Activated CD8-positive, alpha-beta memory T cell treated with anti-CD3 and anti-CD28 coated beads for 1 hour (primary cell): ENCODE results near the gene NAA25.
A peak's percentile ranks its signal among the peaks of the same experiment; 100 is the strongest.
"Not testable (repeated sequence)": the region's sequence is repeated elsewhere in the genome, so short reads cannot be mapped to it uniquely, and the experiment has no call there.

ENCODE experiments used
- DNase-seq, 2 donors: peaks; one replicate each; pipeline ENCODE4 v3.0.0-alpha.2; 2020; ENCODE audit warnings: low read depth in 1 of 2; ENCODE audit errors: extremely low read depth in 1 of 2

The NAA25 gene

DNA sequence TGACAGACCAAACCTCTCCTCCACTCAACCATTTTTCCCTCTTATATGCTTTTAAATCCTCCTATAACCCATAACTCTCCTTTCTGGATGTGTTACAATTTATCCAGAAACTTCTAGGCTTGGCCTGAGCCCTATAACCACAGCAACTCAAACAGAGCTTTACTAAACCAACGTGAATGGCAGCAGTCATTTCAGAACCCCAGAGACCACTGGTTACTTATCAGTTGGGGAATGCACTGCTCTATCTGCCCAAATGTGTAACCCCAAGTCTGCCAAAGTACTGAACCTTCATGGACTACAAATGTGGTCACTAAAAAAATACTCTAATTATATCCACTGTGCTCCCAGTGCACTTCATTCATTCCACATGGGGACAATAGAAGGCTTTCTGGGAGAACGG is 42.0 kb downstream of the NAA25 start:
- DNase-seq: no peak

DNA sequence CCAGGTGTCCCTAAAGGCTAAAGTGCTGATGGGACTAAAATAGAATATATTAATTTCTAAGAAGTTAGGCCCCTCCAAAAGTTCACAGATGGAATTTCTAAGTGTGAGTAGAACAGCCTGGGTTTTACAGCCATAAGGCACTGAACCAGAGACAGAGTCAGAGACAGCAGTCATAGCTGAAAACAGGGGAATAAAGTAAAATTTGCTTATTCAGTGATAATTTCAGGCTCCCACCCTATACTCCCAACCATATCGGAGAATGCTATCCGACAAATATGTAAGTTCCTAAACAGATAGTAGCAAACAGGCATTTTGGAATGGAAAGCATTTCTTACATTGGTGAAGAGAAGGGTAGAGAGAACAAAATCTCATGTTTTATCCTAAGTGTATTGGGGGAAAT is 45.3 kb downstream of the NAA25 start:
- DNase-seq: no peak

DNA sequence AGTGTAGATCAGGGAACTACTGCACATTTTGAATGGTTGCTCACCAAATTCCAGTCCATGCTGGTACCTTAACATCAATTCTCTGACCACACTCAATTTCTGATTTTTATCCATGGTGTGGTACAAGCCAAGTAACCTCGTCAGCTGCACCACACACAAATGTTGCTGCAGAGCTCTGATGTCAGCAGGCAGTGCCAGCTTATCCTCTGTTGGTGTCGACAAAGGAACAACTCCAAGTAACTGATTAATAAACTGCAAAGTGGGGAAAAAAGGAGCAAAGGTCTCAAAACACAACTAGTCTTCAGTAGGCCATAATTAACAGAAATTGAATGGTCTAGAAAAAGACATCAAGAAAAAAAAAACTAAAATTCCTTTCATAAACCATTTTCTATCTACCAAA is 47.4 kb downstream of the NAA25 start:
- DNase-seq: no peak

DNA sequence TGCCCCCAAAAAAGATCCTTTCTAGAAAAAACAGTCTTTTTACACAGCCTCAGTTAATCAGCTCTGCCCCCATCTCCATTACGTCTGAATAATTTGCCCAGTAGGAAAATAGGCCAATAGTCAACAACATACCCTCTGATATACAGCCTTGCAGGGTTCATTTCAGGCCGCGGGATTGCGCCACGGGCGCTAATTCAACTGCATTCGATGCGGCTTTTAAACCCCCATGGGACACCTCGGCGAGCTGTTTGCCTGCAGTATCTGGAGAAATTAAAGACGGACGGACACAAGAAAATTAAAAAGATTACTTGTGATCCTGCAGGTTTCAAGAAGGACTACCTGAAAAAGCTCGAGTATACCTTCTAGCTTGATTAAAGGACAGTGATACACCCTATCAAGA is 59.2 kb downstream of the NAA25 start:
- DNase-seq: no peak

DNA sequence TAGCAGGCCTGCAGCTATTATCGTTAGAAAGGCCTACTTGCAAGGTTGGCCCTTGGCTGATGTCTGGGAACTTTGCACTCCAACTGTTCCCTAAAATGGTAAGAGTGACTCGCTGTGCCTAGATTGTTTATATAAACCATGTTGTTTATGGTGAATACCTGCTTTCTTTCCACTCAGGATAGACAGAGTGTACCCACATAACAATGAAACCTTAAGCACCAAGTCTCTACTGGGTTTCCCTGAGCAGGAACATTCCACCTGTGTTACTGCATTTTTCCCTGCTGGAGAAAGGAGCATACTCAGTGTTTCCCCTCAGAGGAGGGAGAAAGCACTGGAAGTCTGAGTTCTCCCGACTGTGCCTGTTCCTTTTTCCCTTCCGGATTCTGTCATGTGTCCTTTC is 62.6 kb downstream of the NAA25 start:
- DNase-seq: no peak

DNA sequence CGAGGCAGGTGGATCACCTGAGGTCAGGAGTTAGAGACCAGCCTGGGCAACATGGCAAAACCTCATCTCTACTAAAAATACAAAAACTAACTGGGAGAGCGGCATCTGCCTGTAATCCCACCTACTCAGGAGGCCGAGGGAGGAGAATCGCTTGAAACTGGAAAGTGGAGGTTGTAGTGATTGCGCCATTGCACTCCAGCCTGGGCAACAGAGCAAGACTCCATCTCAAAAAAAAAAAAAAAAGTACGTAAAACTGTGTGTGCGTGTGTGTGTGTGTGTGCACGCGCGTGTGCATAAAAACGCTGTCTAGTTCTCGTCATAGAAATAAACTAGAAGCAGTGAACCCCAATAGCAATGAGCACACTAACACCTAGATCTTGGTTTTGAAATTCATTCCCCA is 72.0 kb downstream of the NAA25 start:
- DNase-seq: not testable (repeated sequence)

DNA sequence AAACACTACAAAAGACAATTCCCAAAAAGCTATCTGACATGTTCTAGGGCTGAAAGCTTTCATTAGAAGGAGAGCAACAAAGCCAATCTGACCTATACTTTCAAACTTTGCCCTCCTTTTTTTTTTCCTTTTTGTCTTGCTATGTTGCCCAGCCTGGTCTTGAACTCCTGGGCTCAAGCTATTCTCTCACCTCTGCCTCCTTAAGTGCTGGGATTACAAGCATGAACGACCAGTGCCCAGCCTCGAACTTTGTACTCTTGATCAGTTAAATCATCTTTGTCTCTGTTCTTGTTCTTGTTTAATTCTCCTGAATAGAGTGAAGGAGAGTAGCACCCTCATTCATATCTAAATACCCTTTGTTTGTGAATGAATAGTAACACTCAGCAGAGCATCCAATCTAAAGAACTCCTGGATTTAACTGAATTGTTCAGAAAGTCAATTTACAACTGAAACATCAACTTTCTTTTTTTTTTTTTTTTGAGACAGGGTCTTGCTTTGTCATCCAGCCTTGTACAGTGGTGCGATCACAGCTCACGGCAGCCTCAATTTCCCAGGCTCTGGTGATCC is 73.3 kb downstream of the NAA25 start:
- DNase-seq: no peak

DNA sequence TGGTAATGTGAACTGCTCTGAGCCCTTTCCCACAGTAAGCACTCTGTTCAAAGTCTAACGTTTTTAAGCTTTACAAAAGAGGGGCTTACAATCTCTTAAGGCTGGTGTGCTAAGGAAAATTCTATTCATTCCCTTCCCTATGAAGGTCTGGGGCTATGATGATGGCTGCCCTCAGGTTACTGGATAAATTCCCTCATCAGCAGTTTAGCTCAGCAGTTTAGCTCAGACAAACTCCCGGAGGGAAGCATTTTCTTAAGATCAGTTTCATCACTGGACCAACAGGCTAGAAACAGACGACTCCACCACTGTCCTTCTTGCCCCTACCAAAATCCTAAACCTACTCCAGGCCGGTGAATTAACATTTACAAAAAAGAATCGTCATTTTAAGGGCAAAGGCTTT is 76.3 kb downstream of the NAA25 start:
- no peak for DNase-seq

DNA sequence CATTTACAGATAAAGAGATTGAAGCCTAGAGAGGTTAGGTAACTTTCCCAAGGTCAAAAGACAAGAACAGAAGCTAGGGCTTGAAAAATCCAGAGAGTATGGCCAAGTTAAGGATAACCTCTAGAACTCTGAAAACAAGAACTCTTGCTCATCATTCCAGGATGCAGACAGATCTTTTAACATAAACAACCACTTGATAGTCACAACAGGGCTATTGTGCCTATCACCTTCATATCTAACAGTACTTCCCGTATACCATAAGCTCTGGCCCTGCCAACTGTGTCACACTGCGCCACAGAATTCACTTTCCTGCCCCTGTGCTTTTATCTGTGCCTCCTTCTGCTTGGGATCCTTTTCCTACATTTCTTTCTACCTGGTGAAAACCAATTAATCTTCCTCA is 77.1 kb downstream of the NAA25 start:
- no peak for DNase-seq

DNA sequence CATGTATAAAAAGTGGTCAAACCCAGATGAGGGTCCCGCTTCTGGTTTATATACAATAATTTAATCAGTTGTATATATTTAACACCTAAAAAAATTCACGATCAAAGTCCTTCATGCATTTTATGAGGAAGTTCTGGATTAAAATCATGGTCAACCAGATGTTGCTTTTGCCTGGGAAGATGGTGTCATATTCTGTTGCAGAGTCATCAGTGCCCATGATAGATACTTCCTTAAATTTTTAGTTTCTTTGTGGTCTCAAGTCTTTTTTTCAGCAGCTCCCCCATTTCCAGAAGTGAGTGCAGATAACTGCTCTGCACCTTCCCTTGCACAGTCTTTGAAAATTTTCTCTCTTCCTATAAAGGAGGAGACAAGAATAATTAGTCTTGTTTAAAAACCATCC is 79.3 kb downstream of the NAA25 start:
- no peak for DNase-seq

DNA sequence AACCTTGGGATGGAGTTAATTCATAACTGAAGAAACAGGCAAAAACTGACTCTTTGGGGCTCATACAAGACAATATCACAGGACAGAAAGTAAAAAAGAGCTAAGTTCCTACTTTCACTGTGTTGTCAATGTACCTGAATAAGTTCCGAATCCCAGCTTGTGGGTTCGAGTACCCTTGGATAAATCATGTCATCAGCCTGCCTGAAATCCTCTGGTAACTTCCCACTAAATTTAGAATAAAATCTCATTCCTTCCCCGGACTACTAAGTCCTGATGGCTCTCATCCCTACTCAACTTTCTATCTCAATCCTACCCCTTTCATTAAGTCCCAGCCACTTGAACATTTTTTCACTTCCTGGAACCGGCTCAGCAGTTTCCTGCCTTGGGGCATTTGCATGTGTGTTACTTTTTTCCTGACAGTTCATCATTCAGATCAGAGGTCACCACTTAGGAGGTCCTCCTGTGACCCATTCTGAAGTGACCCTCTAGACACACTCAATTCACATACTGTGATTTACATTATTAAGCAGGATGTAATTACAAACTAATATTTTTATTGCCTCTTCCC is 82.7 kb downstream of the NAA25 start:
- DNase-seq: no peak

DNA sequence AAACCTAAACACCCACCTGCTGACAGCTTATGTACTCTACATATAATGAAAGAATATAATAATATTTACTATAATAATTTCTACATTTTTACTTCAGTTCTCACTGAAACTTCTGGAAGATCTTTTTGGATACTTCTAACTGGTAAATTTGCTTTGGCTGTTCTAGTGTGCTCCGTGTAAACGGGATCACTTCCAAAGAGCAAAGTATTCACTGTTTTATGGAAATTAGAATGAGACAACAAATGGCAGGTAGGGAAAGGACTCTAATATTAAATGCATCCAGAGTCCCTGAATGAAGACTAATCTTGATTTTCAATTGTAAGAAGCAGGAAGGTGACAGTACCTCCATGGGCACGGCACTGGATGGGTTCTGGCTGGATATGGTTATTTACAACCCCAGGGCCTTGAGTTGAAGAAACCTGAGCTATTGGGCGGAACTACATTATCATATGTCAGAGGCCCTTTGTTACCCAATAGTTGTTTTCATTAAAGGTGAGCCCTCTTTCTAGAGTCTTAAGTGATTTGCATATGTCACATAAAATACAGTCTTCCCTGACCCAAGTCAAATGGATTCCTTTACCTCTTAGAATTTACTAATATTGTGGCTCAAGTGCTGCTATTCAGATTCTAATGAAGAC is 84.7 kb downstream of the NAA25 start:
- no peak for DNase-seq

DNA sequence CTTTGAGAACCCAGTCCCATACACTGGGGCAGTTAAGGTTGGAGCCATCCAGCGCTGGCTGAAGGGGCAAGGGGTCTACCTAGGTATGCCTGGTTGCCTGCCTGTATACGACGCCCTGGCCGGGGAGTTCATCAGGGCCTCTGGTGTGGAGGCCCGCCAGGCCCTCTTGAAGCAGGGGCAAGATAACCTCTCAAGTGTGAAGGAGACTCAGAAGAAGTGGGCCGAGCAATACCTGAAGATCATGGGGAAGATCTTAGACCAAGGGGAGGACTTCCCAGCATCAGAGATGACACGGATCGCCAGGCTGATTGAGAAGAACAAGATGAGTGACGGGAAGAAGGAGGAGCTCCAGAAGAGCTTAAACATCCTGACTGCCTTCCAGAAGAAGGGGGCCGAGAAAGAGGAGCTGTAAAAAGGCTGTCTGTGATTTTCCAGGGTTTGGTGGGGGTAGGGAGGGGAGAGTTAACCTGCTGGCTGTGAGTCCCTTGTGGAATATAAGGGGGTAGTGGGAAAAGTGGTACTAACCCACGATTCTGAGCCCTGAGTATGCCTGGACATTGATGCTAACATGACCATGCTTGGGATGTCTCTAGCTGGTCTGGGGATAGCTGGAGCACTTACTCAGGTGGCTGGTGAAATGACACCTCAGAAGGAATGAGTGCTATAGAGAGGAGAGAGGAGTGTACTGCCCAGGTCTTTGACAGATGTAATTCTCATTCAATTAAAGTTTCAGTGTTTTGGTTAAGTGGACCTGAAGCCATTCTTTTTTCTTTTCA is 86.2 kb downstream of the NAA25 start:
- DNase-seq: no peak

DNA sequence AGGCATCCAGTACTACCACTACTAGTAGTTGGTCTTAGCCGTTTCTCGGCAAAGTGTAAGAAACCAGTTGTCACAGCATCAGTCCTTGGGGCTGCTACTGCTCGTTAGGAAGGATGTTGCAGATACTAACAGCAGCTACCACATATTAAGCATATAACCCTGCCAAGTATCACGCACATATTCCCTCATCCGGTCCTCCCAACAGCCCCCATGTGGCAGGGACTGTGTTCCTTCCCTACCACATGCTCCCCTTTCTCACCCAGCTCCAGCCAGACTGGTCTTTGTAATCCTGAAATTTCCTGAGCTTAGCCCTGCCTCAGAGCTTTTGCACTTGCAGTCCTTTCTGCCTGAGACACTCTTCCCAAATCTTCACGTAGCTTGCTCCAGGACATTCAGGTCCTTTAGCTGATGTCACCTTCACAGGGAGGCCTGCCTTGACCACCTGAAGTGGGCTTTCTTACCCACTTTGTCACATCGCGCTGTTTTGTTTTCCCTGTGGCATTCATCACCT is 87.6 kb downstream of the NAA25 start:
- DNase-seq: no peak

DNA sequence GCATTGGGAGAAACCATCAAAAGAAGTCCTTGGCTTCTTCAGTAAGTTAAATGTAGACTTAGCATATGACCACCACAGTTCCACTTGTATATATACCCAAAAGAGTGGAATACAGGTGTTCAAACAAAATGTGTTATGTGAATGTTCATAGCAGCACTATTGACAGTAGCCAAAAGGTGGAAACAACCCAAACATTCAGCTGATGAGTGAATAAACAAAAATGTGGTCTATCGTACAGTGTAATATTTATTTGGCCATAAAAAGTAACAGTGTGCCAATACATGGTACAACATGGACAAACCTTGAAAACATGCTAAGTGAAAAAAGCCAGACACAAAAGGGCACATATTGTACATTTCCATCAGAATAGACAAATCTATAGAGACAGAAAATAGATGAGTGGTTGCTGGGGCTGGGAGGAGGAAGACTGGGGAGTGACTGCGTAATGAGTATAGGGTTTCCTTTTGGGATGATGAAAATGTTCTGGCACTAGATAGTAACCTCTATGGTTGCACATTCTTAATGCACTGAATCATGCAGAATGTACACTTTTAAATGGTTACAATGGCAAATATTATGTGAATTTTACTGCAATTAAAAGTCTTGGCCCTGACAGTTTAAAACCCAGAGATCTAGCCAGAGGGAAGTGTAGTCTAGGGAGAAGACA is 89.9 kb downstream of the NAA25 start:
- no peak for DNase-seq

DNA sequence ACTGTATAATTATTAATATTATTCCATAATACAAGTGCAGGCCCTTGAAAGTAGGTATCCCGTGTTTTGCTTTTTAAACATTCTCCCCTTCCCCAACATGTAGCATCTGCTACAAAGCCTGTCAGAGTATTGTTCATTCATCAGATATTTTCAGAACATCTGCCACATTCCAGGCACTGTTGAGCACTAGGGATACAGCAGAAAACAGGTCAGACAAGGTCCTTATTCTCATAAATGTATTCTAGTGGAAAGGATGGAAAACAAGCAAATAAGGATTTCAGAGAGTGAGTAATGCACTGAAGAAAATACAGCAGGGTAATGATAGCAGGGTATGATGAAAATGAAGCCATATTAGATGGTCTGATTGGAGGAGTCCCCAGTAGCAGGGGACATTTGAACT is 91.5 kb downstream of the NAA25 start:
- no peak for DNase-seq

DNA sequence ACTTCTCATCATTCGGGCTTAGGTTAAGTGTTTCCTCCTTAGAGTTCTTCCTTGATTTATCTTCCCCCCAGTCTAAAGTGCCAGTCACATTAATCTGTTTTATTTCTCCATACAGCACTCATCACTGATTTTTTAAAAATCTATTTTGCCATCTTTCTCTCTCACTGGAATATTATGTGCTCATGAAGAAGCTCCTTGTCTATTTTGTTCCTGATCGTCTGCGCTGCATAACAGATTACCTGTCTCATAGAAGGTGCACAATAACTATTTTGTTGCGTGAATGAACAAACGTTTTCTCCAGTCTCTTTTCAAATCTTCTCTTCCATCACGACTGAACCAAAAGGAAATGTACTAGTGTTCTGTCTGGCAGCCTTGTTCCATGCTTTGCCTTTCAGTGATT is 92.6 kb downstream of the NAA25 start:
- DNase-seq: no peak

DNA sequence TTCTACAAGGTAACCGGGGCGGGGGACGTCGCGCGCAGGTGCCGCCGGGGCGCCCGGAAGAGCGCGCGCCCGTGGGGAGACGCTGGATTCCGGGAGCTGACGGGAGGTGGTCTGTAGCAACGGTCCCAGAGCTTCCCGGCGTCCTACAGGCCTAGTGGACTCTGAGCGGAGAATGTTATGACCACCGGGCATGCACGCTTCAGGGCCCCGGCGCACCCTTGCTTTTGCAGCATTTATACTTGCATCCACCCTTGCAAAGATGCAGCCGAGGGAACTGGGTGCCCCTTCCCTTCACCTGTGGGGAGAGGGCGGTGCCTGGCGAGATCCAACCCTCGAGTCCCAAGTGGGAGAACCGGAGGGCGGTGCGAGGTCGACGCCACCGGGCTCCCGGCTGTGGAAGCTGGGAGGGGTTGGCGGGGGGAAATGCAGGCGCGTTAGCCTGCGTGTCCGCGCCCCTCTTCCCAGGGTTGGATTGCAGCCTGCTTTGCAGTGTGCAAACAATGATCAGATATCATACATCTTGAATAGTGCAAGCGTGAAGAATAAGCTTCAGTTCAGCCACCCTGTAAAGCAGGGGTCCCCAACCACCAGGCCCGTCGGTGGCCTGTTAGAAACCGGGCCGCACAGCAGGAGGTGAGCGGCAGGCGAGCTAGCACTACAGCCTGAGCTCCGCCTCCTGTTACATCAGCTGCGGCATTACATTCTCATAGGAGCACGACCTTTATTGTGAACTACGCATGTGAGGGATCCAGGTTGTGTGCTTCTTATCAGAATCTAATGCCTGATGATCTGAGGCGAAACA is 94.8 kb downstream of the NAA25 start:
- peak in 1 of 2 donors; percentile 20 for DNase-seq

DNA sequence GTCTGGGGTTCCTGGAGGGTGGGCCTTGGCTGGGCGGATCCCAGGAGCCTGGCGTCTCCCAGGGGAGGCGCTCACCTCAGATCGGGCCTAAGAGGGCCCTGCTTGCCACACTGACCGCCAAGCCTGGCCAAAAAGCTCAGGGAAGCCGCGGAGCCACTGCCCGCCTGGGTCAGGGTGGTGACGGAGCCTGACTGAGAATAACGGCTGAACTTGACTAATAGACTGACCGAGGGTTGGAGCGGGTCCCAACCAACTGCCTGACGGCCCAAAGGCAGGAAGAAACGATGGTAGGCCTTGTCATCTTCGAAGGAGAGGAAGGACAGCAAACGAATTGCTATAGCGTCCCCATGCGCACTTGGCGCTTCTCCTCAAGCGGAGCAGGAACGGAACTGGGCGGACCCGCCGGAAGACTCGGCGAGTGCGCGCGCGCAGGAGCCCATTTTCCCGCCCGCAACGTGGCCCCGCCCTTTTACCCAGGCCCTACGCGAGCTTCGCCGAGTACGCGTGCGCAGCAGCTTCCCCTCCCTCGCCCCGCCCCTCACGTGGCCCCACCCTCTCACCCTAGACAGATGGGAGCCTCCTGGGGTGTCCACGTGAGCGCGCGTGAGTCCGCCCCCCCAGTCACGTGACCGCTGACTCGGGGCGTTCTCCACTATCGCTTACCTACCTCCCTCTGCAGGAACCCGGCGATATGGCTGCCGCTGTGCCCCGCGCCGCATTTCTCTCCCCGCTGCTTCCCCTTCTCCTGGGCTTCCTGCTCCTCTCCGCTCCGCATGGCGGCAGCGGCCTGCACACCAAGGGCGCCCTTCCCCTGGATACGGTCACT is 95.6 kb downstream of the NAA25 start, which contains the start of the genes ERP29 and TMEM116:
Gene ERP29, plus strand, starts transcription at position 652 of the 826 bp plus-strand sequence. Its CDS starts 40 bp downstream, at position 692.
Gene TMEM116, minus strand, starts transcription at position 391 of the 826 bp plus-strand sequence. CDS start 7,895 bp downstream, outside the sequence.
- peak; percentile 100 for DNase-seq
